GM23338 (cell line): ENCODE data around the gene PLXND1. TPM values are rescaled to one million over a fixed set of nuclear protein-coding genes. Genes with fewer than 3 reads are reported as not detected.

Source experiments
- ATAC-seq: fragments of 200-7000 bp; cut with Tn5 transposase; 3 replicates; pipeline ENCODE4 v1.9.1; 2020
- DNase-seq: peaks from one replicate; pipeline ENCODE4 v3.0.0-alpha.2; 2015; ENCODE audit warnings: low spot score
- H2AFZ ChIP-seq: fragments of 200-600 bp; sonication (generic); 2 replicates; pipeline ENCODE4 v1.8.0; 2016; ENCODE audit warnings: antibody characterized with exemption, mild to moderate bottlenecking, moderate library complexity
- H3F3A ChIP-seq: fragments of 200-600 bp; sonication (generic); replicated peaks from 2 replicates; pipeline ENCODE4 v1.8.0; 2017; ENCODE audit warnings: antibody characterized with exemption, mixed run types, low read depth
- H3K27ac ChIP-seq: fragments of 200-600 bp; sonication (generic); 2 replicates; pipeline ENCODE4 v1.6.1; 2016; ENCODE audit warnings: low read depth
- H3K27me3 ChIP-seq: fragments of 200-600 bp; sonication (generic); 2 replicates; pipeline ENCODE4 v1.8.0; 2016; ENCODE audit warnings: mild to moderate bottlenecking, mixed run types, moderate library complexity; ENCODE audit not compliant: insufficient read depth
- H3K36me3 ChIP-seq: fragments of 200-600 bp; sonication (generic); 2 replicates; pipeline ENCODE4 v1.8.0; 2016; ENCODE audit warnings: mild to moderate bottlenecking; ENCODE audit not compliant: insufficient read depth
- H3K4me1 ChIP-seq: fragments of 200-600 bp; sonication (generic); 2 replicates; pipeline ENCODE4 v1.8.0; 2016; ENCODE audit warnings: mild to moderate bottlenecking, moderate library complexity; ENCODE audit not compliant: insufficient read depth
- H3K4me2 ChIP-seq: fragments of 200-600 bp; sonication (generic); 2 replicates; pipeline ENCODE4 v1.7.1; 2017; ENCODE audit warnings: mixed run types
- H3K4me3 ChIP-seq: fragments of 200-600 bp; sonication (generic); 2 replicates; pipeline ENCODE4 v1.6.1; 2016; ENCODE audit warnings: mixed run types
- H3K79me2 ChIP-seq: fragments of 200-600 bp; sonication (generic); replicated peaks from 2 replicates; pipeline ENCODE4 v1.8.0; 2017; ENCODE audit warnings: mild to moderate bottlenecking; ENCODE audit not compliant: insufficient read depth
- H3K9me2 ChIP-seq: fragments of 200-600 bp; sonication (generic); 2 replicates; pipeline ENCODE4 v1.8.0; 2017; ENCODE audit not compliant: insufficient read depth
- H4K20me1 ChIP-seq: fragments of 200-600 bp; sonication (generic); replicated peaks from 2 replicates; pipeline ENCODE4 v1.8.0; 2017; ENCODE audit warnings: mild to moderate bottlenecking; ENCODE audit not compliant: insufficient read depth
- H3K27ac Mint-ChIP-seq: 2 replicates; pipeline ENCODE4 v1.8.0; 2020; ENCODE audit warnings: inconsistent platforms, mild to moderate bottlenecking, moderate library complexity, mixed read lengths
- H3K27me3 Mint-ChIP-seq: 3 replicates; pipeline ENCODE4 v1.8.0; 2022; ENCODE audit warnings: low read depth, mild to moderate bottlenecking, moderate library complexity, mixed read lengths, inconsistent platforms; ENCODE audit not compliant: insufficient read depth, poor library complexity
- H3K36me3 Mint-ChIP-seq: 3 replicates; pipeline ENCODE4 v1.8.0; 2021; ENCODE audit warnings: low read depth, mild to moderate bottlenecking, inconsistent platforms, moderate library complexity, mixed read lengths
- H3K4me1 Mint-ChIP-seq: 3 replicates; pipeline ENCODE4 v1.8.0; 2020; ENCODE audit warnings: mild to moderate bottlenecking, inconsistent platforms, mixed read lengths
- H3K4me3 Mint-ChIP-seq: 3 replicates; pipeline ENCODE4 v1.8.0; 2021; ENCODE audit warnings: moderate library complexity, mild to moderate bottlenecking, inconsistent platforms, mixed read lengths
- H3K9me3 Mint-ChIP-seq: 3 replicates; pipeline ENCODE4 v1.8.0; 2020; ENCODE audit warnings: moderate library complexity, mild to moderate bottlenecking, inconsistent platforms, mixed read lengths
- CREB1 ChIP-seq: fragments of 250-450 bp; sonication (Bioruptor Pico); IDR thresholded peaks from 2 replicates; pipeline ENCODE4 v1.5.0; 2020; ENCODE audit warnings: low read depth, mild to moderate bottlenecking, moderate library complexity
- EZH2 ChIP-seq: fragments of 200-600 bp; sonication (generic); IDR thresholded peaks from one replicate; pipeline ENCODE4 v1.8.0; 2017; ENCODE audit warnings: antibody characterized with exemption, mild to moderate bottlenecking, low read depth; ENCODE audit not compliant: unreplicated experiment
- NANOG ChIP-seq: IDR thresholded peaks from 2 replicates; pipeline ENCODE4 v1.6.1; 2016; ENCODE audit warnings: antibody characterized with exemption, borderline replicate concordance
- STAT1 ChIP-seq: IDR thresholded peaks from one replicate; pipeline ENCODE4 v1.6.1; 2016; ENCODE audit warnings: antibody characterized with exemption; ENCODE audit not compliant: unreplicated experiment
- ZNF114 ChIP-seq: fragments of 250-450 bp; sonication (Bioruptor Pico); IDR thresholded peaks from 2 replicates; pipeline ENCODE4 v1.5.0; 2020; ENCODE audit warnings: mild to moderate bottlenecking, moderate library complexity
- ZNF331 ChIP-seq: fragments of 250-450 bp; sonication (Bioruptor Pico); IDR thresholded peaks from 2 replicates; pipeline ENCODE4 v1.5.0; 2020; ENCODE audit warnings: low read depth, mild to moderate bottlenecking, moderate library complexity
- polyA plus RNA-seq: library from polyadenylated mRNA; unstranded; fragments of >200 nt; fragmentation: Nextera tagmentation; extraction: Ambion mirVana; gene quantifications from 2 replicates; pipeline ENCODE4 v1.2.1, GENCODE V29; 2016
- total RNA-seq: library from RNA; depleted of rRNA; stranded (reverse); fragments of >200 nt; shearing (Covaris generic); gene quantifications from 2 replicates; pipeline ENCODE4 v1.2.3, GENCODE V29; 2014
- TF ChIP-seq, protein P1 (sequence below): IDR thresholded peaks from one replicate; pipeline ENCODE4 v1.6.1; 2018; ENCODE audit warnings: antibody characterized with exemption; ENCODE audit not compliant: unreplicated experiment
- TF ChIP-seq, protein P2 (sequence below), 2 experiments: fragments of 200-600 bp in 1 of 2; sonication (generic) in 1 of 2; conservative IDR thresholded peaks; 2 replicates each; pipeline versions ENCODE4 v1.5.1 to v1.6.1; 2016 to 2017; ENCODE audit warnings: antibody characterized with exemption in 2 of 2, low read depth in 2 of 2, mild to moderate bottlenecking in 2 of 2, moderate library complexity in 1 of 2
- TF ChIP-seq, protein P3 (sequence below): IDR thresholded peaks from 2 replicates; pipeline ENCODE4 v1.6.1; 2016; ENCODE audit warnings: antibody characterized with exemption

The PLXND1 gene
- total and polyA plus RNA-seq, 2 experiments from 2014 or later = 13.3 to 60.4 TPM

DNA sequence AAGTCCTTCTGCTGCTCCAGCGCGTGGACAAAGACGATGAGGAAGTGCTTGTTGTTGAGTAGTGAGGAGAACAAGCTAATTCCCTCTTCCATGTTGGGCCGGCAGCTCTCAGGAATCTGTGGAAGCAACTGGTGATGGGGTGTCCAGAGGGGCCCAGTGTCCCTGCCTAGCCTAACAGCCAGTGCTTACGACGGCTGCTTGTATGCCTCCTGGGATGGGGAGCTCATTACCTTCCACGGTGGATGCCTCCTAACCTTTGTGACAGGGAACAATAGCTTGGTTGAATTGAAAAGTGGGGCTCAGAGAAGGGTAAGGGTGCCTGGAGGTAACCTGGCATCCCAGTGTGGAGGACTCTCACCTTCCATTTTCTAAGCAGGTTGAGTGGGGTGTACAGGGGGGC, 40.6 kb downstream of the PLXND1 start (continued):
- no peak for TF ChIP-seq ZNF331 (CRISPR knock-in tag)
- TF ChIP-seq, protein P1, sequence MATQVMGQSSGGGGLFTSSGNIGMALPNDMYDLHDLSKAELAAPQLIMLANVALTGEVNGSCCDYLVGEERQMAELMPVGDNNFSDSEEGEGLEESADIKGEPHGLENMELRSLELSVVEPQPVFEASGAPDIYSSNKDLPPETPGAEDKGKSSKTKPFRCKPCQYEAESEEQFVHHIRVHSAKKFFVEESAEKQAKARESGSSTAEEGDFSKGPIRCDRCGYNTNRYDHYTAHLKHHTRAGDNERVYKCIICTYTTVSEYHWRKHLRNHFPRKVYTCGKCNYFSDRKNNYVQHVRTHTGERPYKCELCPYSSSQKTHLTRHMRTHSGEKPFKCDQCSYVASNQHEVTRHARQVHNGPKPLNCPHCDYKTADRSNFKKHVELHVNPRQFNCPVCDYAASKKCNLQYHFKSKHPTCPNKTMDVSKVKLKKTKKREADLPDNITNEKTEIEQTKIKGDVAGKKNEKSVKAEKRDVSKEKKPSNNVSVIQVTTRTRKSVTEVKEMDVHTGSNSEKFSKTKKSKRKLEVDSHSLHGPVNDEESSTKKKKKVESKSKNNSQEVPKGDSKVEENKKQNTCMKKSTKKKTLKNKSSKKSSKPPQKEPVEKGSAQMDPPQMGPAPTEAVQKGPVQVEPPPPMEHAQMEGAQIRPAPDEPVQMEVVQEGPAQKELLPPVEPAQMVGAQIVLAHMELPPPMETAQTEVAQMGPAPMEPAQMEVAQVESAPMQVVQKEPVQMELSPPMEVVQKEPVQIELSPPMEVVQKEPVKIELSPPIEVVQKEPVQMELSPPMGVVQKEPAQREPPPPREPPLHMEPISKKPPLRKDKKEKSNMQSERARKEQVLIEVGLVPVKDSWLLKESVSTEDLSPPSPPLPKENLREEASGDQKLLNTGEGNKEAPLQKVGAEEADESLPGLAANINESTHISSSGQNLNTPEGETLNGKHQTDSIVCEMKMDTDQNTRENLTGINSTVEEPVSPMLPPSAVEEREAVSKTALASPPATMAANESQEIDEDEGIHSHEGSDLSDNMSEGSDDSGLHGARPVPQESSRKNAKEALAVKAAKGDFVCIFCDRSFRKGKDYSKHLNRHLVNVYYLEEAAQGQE = no peak
- no peak for TF ChIP-seq NANOG
- no peak for TF ChIP-seq STAT1
- TF ChIP-seq CREB1 = no peak
- TF ChIP-seq, protein P2, sequence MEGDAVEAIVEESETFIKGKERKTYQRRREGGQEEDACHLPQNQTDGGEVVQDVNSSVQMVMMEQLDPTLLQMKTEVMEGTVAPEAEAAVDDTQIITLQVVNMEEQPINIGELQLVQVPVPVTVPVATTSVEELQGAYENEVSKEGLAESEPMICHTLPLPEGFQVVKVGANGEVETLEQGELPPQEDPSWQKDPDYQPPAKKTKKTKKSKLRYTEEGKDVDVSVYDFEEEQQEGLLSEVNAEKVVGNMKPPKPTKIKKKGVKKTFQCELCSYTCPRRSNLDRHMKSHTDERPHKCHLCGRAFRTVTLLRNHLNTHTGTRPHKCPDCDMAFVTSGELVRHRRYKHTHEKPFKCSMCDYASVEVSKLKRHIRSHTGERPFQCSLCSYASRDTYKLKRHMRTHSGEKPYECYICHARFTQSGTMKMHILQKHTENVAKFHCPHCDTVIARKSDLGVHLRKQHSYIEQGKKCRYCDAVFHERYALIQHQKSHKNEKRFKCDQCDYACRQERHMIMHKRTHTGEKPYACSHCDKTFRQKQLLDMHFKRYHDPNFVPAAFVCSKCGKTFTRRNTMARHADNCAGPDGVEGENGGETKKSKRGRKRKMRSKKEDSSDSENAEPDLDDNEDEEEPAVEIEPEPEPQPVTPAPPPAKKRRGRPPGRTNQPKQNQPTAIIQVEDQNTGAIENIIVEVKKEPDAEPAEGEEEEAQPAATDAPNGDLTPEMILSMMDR (conservative IDR thresholded peaks at IDR 0.05; ENCODE audit: low read depth in 2 of 2) = no peak
- no peak for TF ChIP-seq ZNF114 (CRISPR knock-in tag)
- TF ChIP-seq, protein P3, sequence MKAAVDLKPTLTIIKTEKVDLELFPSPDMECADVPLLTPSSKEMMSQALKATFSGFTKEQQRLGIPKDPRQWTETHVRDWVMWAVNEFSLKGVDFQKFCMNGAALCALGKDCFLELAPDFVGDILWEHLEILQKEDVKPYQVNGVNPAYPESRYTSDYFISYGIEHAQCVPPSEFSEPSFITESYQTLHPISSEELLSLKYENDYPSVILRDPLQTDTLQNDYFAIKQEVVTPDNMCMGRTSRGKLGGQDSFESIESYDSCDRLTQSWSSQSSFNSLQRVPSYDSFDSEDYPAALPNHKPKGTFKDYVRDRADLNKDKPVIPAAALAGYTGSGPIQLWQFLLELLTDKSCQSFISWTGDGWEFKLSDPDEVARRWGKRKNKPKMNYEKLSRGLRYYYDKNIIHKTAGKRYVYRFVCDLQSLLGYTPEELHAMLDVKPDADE = no peak

DNA sequence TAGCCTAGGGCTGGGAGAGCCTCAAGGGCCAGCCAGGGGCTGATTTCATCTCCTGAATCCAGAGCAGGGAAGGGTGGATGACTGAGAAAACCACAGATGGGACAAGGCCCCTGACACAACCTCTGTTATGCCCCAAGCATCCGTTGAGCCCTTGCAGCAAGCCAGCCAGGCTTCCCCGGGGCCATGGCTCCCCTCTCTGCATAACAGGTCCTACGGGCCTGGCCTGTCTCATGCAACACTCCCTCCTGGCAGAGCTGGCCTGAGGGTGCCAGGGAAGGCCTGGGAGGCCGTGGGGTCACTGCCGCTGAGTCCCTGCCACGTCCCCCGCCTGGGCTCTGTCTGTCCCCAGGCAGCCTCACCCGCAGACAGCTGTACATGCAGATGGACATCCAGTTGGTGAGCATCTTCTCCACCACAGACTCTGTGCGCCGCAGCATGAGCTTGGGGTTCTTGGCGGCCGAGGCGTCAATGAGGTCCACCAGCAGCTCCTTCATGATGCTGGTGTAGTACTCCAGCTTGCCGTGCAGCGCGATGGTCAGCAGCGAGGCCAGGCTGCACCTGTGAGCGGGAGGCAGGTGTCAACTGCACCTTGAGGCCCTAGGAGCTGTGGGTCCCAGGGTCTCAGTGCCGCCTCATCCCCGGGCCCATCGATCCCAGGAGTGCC, 41.4 kb downstream of the PLXND1 start:
- H3K79me2 ChIP-seq = no peaks in the 10 kb centered on the region
- TF ChIP-seq NANOG (no peak), ZNF331 (CRISPR knock-in tag) (no peak), EZH2 (no peak), CREB1 (no peak), STAT1 (no peak)
- TF ChIP-seq, protein P1 = no peak
- TF ChIP-seq, protein P3 = no peak
- Mint-ChIP-seq H3K27me3 (peaks cover 11% of the 10 kb centered on the region), H3K4me3 (no peak overlapping the region), H3K4me1 (peaks cover 5% of the 10 kb centered on the region), H3K9me3 (no peaks in the 10 kb centered on the region), H3K27ac (no peak overlapping the region), H3K36me3 (peaks cover 6% of the 10 kb centered on the region; the same call in 1 of the 3 replicates)
- no peaks in the 10 kb centered on the region for H3K9me2 ChIP-seq
- H3K27ac ChIP-seq = no peak overlapping the region
- H3K4me1 ChIP-seq = peaks cover 5% of the 10 kb centered on the region; the same call in 1 of the 2 replicates
- no peak overlapping the region for H3K4me2 ChIP-seq
- no peak overlapping the region for H2AFZ ChIP-seq
- DNase-seq (no peak), ATAC-seq (no peak)
- no peaks in the 10 kb centered on the region for H3K36me3 ChIP-seq
- H3K4me3 ChIP-seq = no peak overlapping the region
- no peaks in the 10 kb centered on the region for H3K27me3 ChIP-seq
- no peaks in the 10 kb centered on the region for H3F3A ChIP-seq
- H4K20me1 ChIP-seq = no peaks in the 10 kb centered on the region
